Superior temporal gyrus (tissue), 1 donor: ENCODE results near the gene PRDM2.
"Not testable (repeated sequence)": the region's sequence is repeated elsewhere in the genome, so short reads cannot be mapped to it uniquely, and the experiment has no call there.

Experiments
- DNase-seq: peaks from one replicate; pipeline ENCODE4 v3.0.0-alpha.2; 2016; ENCODE audit errors: extremely low spot score

Gene PRDM2

DNA sequence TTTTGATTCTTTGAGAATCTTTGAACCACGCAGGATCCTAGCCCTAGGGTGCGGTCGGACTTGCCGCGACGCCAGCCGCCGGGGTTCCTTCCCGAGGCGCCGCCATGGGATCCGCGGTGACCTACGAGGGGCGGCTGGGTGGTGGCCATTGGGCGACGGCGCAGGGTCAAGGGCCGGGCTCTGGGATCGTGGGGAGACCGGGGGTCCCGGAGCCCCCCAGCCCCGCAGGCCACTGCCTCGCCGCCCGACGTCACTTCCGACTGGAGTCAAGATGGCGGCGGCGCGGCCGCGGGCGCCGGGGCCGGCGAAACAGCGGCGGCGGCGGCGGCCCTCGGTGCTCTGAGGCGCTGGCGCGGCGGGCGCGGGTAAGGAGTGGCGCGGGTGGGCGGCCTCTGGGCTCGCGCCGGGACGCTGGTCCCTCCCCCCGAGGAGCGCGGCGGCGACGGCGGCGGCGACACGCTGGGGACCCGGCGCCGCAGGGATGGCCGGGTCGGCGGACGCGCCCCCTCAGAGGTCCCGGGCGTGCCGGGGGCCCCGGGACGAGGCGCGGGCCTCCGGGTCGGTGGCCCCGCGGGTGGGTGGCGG is at the start of gene PRDM2:
PRDM2 (plus strand) TSS at position 253 of the 585 bp plus-strand sequence. CDS start 15,418 bp downstream, outside the sequence.
- no peak for DNase-seq

DNA sequence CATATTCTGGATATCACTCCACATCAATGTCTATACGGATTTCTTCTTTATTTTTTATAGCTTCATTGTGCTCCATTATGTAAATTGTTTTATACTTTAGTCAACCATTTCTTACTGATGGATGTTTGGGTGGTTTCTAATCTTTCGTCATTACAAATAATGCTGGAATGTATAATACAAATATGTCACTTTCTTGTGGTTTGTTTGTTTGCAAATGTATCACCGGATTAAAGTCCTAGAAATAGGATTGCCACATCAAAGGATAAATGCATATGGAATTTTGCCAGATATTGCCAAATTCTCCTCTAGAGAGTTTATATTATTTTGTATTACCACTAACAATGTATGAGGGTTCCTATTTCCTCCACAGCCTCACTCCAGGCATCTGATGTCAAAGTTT is 48.7 kb upstream of the PRDM2 start:
- no peak for DNase-seq

GRCh38 chr1:13652238-13652637 is 47.8 kb upstream of the PRDM2 start:
- DNase-seq: no peak

DNA sequence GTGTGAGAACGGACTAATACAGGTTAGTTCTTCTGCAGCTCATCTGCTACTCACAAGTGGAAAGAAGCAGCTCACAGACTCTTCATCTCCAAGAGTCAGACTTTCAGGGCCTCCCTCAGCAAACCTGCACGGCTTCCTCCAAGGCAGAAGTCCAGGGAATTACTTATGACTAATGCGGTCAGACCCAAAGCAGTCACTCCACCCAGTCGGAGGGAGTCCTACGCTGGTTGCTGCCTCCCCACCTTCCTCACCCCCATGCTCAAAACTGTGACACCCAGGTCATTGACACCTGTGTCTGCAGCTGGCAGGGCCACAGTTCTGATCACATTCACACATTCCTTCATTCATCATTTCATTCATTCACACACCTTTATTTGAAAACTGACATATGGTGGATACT is 38.4 kb upstream of the PRDM2 start:
- DNase-seq: no peak

GRCh38 chr1:13662493-13662892 is 37.5 kb upstream of the PRDM2 start:
- no peak for DNase-seq

DNA sequence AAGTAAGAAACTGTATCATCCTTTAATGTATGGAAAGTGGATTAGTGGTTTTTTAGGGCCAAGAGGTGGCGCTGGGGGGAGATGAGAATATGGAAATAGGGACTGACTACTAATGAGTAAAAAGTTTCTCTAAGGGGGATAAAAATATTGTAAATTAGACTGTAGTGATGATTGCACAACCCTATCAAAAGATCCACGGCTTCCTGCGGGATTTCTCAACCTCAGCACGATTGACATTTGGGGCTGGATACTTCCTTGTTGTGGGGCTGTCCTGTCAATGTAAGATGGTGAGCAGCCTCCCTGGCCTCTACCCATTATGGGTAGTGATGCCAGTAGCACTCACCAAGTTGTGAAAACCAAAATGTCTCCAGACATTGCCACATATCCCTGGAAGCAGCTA is 36.0 kb upstream of the PRDM2 start:
- no peak for DNase-seq

- no peak for DNase-seq
These were observed 35.5 kb upstream of the PRDM2 start for GRCh38 chr1:13664451-13664850.

- DNase-seq: no peak
These were observed 33.7 kb upstream of the PRDM2 start for GRCh38 chr1:13666317-13666716.

GRCh38 chr1:13667691-13668090 is 32.3 kb upstream of the PRDM2 start:
- DNase-seq: no peak

DNA sequence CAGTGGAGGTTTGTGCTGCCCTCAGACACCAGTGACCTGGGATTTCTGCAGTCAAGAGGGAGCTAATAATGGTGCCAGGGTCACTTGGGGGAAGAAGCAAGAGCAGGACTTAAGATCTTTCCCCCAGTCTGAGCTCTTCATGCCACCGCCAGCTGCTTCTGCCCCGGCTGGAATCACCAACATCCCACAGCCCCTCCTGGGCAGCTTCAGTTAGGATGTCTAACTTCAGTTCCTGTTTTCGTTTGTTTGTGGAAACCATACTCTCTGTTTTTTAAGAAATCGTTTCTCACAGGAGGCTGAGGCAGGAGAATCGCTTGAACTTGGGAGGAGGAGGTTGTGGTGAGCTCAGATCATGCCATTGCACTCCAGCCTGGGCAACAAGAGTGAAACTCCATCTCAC is 25.6 kb upstream of the PRDM2 start:
- no peak for DNase-seq

- no peak for DNase-seq
These were observed 24.8 kb upstream of the PRDM2 start for GRCh38 chr1:13675151-13675651.

DNA sequence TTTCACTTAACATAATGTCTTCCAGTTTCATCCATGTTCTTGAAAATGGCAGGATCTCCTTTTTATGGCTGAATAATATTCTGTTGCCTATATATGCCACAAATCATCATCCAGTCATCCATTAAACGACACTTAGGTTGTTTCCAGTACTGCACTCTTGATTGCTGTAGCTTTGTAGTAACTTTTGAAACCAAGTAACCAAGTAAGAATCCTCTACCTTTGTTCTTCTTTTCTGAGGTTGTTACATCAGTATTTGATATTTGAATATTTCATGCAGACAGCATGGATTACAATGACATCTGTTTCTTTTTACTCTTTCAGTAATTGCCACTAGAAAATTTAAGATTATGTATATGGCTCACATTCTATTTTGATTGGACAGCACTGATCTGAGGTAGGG is 22.1 kb upstream of the PRDM2 start:
- no peak for DNase-seq

DNA sequence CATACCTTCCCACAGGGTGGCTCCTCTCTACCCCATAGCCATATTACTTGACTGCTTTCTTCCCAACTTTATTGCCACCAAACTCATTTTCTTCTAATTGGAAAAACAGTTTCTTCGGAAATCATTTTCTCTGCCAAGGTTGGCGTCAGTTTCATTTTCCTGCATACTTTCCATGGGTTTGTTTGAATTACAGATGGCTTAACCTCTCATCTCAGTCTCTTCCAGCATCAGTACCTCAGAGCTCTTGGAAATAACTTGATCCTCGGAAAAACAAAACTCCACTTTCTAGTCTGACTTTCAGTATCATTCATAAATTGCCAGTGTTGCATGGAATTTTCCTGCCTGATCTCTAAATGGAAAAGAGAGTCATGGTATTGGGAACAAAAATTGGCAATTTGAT is 20.3 kb upstream of the PRDM2 start:
- no peak for DNase-seq

GRCh38 chr1:13680609-13681008 is 19.4 kb upstream of the PRDM2 start:
- DNase-seq: not testable (repeated sequence)

DNA sequence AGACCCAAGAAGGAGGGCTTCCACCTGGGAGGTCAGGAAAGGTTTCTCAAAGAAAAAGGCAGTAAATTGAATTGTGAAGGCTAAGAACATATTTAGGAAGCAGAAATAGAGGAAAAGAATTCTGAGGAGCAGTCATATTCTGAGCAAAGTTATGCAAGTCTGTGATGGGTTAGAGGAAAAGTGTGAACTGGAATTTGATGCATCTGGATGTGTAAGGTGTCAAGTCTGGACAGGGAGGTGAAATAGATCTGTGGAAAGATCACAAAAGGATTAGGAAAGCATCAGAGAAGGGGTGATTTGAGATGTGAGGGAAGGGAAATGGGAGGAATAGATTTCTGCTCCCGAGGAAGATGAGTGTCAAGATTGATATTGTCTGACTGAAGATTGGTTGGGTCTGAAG is 18.1 kb upstream of the PRDM2 start:
- DNase-seq: no peak

- DNase-seq: no peak
These were observed 17.5 kb upstream of the PRDM2 start for GRCh38 chr1:13682444-13682843.

- DNase-seq: no peak
These were observed 16.8 kb upstream of the PRDM2 start for GRCh38 chr1:13683206-13683605.

GRCh38 chr1:13687151-13687715 is 12.8 kb upstream of the PRDM2 start:
- DNase-seq: no peak

GRCh38 chr1:13693094-13693493 is 6.9 kb upstream of the PRDM2 start:
- not testable (repeated sequence) for DNase-seq

DNA sequence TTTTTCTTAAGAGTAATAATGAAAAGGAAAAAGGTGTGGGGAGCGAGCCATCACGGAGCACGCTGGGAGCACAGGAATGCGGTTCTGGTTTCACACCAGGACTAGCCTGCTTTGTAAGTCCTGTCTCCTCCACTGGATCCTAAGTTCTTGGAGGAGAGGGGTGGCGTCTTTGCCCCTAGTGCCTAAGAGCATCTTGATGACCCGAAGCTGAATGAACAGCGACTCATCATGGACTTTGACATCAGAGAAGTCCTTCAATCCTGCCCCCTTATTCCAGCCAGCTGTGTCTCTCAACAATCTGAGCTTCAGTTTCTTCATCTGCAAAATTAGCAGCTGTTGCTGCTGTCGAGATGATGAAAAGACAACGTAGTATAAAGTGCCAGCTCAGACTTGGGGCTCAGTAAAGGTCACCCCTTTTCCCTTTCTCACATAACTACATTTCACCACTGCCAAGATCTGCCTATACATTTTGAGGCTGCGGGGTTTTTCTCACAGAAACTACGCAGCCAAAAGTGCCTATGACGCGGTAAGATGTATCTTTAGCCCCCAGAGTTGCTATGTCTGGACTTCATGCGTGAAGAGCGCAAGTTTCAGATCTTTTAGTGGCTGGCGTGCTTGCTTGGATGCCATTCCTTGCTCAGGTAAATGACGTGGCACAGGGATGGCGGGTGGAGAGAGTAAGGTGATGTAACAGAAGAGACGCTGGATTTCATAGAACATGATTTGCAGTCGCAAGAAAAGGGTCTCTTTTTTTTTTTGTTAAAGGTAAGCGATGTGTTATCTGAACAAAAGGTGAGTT is 4.9 kb upstream of the PRDM2 start:
- DNase-seq: no peak

DNA sequence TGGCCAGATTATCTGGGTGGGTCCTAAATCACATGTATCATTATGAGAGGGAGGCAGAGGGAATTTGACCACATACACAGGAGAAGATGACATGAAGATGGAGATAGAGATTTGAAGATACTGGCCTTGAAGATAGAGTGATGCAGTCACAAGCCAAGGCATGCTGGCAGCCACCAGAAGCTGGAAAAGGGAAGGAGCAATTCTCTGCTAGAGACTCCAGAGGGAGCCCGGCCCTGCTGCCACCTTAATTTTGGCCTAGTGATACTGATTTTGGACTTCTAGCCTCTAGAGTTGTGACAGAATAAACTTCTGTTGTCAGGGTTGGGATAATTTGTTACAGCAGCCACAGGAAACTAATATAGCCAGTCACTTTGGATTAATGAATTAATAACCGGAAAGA is 2.2 kb upstream of the PRDM2 start:
- DNase-seq: no peak

DNA sequence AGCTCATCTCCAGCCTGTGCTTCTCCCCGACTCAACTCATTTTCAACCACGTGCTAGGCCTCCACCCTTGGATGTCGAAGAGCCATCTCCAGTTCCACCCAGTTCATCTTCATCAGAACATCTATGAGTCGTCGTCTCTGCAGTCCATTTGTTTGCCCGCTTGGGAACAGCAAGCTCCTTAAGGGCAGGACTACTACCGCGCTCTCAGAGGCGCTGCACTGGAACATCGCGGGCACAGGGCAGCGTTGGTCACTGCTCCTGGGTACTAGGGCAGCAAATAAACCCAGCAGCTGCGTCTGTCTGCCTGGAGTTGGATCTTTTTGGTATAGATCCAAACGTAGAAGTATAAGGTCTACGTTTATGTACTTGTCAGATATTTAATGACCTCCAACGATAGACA is 478 bp upstream of the PRDM2 start:
- DNase-seq: no peak
